GM19463 (cell line): Measurements from ENCODE around the gene ADAT3.
"Not testable (repeated sequence)": the region's sequence is repeated elsewhere in the genome, so short reads cannot be mapped to it uniquely, and the experiment has no call there.

Source experiments
- ATAC-seq: cut with Tn5 transposase; IDR thresholded peaks from one replicate; pipeline ENCODE4 v1.9.1; 2021; ENCODE audit warnings: mild to moderate bottlenecking, moderate library complexity; ENCODE audit not compliant: unreplicated experiment

Gene ADAT3

DNA sequence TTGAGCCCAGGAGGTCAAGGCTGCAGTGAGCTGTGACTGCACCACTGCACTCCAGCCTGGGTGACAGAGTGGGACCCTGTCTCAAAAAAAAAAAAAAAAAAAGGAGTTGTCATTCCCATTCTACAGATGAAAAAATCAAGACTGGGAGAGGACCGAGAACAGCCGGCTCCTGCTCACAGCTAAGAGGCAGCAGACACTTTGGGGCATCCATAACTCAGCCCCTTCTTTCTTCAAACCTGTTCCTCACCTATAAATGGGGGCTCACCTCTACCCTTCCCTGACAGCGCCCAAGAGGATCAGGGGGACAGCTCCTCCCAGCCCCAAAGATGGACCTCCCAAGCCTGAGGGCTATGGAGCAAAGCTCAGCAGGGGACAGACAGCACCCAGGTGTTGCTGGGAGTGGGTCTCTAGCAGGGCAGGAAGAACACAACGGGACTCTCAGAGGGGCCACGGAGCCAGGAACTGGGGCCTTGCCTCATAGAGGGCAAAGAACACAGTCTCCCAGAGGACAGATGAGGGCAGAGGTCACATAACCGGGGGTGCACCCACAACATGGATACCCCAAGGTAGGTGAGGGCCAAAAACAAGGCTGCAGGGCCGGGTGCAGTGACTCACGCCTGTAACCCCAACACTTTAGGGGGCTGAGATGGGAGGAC, 38.4 kb upstream of the ADAT3 start:
- ATAC-seq = no peak

DNA sequence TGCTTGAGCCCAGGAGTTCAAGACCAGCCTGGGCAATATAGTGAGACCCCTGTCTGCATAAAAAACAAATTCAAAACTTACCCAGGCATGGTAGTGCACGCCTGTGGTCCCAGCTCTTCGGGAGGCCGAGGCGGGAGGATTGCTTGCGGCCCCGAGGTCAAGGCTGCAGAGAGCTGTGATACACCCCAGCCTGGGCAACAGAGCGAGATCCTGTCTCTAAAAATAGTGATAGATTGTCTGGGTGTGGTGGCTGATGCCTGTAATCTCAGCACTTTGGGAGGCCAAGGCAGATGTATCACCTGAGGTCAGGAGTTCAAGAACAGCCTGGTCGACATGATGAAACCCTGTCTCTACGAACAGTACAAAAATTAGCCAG, 37.9 kb upstream of the ADAT3 start:
- no peak for ATAC-seq

DNA sequence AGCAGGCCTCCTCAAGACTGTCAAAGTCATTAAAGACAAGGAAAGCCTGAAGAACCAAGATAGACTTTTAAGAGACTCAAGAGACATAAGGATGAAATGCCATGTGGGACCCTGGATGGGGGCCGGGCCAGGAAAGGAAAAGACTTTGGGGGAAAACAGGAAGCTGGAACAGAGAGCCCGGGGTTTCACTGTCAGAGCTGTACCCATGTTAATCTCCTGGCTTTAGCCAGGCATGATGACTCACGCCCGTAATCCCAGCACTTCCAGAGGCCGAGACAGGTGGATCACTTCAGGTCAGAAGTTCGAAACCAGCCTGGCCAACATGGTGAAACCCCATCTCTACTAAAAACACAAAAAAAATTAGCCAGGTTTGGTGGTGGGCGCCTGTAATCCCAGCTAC, 36.2 kb upstream of the ADAT3 start:
- ATAC-seq = no peak

DNA sequence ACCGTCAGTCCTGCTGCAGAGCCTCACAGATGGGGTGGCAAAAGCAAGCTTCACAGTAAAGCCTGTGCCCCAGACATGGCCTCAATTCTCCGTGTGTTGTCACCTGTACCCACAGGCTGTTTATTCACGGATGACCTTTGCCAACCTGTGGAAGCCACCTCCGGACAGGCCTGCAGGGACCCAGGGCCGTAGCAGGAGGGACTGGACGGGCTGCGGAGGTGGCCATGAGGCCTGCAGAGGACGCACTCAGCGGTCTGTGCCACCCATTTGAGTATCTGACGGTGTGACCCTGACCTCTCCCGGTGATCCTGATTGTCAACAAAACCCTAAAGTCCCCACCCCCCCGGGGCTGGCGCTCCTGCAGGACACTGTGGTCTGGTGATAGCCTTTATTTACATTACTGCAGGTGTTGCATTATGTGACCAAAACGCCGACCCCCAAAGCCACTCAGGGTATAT, 34.0 kb upstream of the ADAT3 start:
- ATAC-seq = no peak

DNA sequence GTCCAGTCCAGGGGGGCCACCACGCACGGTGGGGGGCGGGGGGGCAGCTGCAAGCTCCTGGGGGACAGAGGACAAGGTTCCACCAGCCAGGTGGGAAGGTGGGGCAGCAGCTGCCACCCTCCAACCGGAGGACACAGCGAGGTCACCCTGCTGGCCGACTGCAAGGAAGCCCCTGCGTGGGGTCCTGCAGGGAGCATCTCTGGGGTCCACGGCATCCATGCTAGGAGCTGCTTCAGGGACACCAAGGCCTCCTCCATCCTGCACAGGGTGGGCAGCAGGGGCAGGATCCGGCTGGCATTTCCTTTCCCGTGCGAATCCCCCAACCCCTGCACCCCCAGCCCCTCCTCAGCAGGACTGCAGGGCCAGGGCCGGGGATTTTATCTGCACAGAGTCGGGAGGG, 33.6 kb upstream of the ADAT3 start:
- no peak for ATAC-seq

DNA sequence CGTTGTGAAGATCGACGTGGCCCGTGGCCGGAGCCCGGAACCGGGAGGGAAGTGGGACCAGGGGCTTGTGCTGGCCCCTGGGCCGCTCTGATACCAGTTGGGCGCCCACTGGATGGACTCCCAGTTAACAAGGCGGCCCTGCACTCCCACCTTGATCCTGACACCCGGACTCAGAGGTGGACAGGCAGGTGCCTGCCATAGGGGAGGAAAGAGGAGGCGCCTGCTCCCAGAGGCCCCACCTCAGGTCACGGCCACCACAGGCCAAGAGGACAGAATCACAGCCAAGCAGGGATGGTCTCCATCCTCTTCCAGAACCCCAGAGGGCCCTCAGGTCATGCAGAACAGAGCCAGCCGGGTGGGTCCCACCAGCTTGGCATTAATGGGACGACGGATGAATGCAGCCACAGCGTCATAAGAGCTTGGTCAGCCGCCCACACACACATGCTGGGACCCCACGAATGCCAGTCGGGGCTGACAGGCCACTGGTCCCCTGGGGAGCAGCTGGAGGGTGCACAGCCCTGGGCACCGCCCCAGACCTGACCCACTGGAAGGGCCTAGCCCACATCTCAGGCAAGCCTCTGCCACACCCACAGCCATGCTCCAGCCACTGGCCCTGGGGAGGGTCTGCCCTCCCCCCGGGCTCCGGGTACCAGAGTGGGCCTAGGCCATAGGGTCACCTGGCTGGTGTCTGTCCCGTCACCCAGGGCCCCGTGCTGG, 32.2 kb upstream of the ADAT3 start:
- no peak for ATAC-seq

DNA sequence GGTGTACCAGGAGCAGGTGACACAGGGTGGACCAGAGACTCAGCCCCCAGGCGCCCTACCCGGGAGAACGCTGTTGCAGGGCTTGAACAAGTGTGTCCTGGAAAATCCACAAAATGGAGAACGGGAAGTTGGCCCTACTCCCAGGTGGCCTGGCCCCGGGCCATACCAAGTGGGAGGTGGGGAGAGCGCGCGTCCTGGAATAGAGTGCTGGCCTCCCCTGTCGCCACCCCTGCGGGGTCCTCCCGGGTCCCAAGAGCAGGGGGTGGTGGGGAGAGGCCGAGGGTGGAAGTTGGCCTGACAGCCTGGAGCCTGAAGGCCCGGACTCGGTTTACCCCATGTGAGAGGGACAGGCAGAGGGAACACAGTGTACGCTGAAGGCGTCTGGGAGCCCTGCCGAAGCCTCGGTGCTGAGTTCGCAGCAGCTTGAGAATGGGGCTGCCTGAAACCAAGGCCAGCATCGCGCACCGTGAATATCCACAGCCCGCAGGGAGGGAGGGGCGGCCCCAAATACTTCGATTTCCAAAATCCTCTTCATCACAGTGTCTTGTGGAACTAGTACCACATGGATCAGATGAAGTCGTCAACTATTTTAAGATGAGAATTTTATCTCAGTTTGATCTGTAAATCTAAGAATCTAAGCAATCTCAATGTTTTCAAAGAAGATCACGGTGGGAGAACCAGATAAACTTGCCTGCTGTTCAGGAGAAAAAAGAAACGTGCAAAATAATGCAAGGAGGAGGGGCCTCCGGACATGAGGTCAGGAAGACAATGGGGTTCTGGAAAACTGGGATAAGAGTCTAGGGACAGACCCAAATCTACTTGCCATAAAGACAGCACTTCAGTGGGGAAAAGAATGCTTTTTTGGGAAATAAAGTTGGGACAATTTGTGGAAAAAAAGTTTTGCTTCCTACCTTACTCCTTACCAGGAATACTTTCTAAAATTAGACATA, 31.4 kb upstream of the ADAT3 start:
- no peak for ATAC-seq

DNA sequence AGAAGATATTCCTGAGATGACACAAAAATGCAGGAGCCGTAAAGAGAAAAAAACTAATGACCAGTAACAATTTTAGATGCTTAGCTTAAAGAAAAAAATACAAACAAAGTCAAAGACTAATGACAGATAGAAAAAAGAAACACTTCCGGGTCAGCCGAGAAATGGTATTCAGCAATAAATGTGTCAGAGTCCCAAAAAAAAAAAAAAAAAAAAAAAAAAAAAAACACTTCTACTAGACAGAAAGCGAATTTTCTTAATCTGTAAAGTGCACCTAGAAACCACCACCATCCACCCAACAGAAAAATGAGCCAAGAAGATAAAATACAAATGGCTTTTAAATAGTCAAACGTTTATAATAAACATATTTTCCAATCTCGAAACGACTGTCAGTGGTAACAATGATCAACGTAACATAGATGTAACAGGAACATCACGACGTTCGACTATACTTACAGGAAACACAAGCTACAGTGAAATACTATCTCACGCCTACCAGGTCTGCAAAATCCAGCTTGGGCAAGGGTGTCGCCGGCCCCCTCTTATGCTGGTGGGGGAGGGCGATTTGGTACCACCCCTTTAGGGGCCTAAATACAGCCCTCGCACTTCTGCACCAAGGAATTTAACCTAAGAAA, 30.5 kb upstream of the ADAT3 start:
- no peak for ATAC-seq

DNA sequence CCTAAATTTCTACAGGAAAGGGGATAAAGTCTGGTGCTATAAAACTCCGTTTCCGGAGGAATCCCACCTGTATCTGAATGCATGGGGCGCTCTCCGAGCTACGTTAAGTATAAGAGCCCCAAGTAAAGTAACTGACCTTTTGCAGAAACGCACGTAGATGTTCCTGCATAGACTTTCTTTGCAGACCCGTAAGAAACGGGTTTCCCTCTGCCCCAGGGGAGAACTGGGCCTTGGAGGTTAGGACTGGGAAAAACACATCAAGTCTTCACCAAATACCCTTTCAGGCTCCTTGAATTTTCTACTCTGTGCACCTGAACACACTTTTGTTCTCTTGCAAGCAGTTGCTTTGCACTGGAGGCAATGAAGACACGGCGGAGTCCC, 29.9 kb upstream of the ADAT3 start:
- ATAC-seq = not testable (repeated sequence)

DNA sequence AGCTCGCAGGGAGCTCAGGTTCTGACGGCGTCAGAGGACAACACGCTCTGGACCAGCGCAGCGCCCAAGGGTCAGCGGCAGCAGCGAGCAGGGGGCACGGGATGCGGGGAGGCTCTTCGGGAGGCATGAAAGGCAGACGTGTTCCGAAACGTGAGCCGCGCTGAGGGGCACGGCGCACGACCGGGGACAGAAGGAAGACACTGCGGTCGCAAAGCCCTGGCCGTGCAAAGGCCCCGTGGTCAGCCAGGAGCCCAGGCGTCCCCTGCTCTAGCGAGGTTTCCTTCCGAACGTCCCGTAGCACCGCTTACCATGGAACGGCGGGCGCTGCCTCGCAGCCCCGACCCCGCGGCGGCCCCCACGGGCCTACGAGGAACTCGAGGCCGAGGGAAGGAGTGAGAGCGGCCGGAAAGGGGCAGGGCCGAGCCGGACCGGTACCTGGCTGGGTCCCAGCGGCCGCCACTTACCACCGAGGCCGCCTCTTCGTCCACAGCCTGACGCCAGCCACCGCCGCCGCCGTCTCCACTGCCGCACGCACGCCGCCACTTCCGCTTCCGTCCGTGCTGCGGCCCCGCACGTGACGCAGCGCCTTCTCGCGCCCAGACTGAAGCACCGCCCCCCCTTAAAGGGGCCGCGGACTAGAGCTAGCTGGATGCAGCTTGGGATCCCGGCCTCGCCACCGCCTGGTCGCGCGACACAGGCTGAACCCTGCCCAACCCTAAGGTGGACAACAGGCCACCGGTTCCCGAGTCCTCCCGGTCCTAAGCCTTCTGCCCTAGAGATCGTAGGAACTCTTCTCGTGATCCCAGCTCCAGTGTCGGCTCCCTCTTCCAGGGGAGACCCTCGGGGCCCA, 29.3 kb upstream of the ADAT3 start:
- ATAC-seq = peak; percentile 87

DNA sequence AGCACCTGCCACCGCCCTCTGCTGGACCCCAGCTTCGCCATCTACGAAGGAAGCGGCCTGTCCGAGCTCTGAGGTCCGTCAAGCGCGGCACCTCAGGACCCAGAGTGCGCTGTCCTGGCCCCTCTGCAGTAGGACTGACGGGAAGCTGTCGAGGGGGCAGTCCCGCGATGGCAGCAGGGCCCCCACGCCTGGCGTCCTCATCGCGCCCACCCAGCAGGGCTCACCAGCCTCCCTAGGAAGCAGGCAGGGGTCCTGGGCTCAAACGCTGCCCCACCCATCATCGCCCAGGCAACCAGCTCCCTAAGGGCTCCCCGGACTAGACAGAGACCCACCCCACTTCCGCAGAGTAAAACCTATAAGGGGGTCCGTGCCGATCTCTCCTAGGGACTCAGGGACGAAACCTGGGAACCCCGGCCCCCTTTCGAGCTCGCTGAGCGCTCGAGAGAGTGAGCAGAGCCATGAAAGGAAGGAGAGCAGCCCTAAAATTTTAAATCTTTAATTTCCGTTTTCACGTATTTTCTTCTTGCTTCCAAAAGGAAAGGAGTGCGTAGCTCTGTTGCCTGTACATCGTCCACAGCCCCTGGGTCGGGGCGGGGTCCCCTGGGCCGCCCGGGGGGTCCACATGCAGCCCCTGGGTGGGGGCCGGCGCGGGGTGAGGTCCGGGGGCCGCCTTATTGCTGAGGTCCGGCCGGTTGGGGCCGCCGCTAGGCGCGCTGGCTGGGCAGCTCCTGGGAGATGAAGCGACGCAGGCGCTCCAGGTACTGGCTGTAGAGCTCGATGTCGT, 28.5 kb upstream of the ADAT3 start:
- ATAC-seq = not testable (repeated sequence)

DNA sequence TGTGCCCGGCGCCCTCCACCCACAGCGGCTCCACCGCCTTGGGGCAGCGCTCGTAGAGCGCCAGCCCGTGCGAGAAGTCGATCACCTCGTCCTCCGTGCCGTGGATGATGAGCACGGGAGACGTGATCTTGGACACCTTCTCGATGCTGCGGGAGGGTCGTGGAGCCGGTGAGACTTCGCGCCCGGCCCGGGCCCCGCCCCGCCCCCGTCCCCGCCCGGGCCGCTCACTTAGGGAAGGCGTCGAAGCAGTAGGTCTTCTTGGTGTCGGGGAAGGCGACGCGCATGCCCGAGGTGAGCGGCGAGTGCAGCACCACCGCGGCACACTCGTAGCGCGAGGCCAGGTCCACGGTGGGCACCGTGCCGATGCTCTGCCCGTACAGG, 27.9 kb upstream of the ADAT3 start:
- ATAC-seq = not testable (repeated sequence)

DNA sequence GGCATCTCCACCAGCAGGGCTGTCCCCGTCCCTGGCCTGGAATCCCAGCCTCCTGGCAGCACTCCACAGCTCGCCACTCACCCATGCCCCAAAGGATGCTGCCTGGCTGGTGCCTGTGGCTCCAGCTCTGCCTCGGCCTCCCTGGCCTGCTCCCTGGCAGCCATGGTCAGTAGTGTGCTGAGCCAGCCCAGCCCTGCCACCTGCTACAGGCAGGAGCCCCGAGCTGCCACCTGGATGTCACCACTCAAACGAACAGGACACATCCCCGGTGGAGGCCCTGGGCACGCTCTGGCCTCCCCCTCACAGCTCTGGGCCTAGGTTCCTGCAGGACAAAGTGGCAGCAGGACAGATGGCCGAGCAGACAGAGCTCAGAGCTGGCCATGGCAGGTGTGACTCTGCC, 26.6 kb upstream of the ADAT3 start:
- not testable (repeated sequence) for ATAC-seq

DNA sequence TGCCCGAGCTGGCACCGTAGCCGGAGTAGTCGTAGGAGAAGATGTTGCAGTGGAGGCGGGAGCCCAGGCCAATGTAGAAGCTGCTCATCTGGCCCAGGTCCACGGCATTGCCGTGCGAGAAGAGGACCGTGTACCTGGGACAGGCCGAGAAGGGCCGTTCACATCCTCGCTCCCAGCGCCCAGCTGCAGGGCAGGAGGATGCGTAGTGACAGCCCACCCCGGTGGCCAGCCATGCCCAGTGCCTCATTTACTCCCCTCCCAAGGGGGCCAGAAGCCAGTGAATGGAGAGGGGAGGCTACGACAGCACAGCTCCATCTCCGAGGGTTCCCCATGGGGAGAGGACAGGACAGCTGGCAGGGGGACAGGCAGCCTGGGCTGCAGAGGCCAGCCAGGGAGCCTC, 25.2 kb upstream of the ADAT3 start:
- not testable (repeated sequence) for ATAC-seq

DNA sequence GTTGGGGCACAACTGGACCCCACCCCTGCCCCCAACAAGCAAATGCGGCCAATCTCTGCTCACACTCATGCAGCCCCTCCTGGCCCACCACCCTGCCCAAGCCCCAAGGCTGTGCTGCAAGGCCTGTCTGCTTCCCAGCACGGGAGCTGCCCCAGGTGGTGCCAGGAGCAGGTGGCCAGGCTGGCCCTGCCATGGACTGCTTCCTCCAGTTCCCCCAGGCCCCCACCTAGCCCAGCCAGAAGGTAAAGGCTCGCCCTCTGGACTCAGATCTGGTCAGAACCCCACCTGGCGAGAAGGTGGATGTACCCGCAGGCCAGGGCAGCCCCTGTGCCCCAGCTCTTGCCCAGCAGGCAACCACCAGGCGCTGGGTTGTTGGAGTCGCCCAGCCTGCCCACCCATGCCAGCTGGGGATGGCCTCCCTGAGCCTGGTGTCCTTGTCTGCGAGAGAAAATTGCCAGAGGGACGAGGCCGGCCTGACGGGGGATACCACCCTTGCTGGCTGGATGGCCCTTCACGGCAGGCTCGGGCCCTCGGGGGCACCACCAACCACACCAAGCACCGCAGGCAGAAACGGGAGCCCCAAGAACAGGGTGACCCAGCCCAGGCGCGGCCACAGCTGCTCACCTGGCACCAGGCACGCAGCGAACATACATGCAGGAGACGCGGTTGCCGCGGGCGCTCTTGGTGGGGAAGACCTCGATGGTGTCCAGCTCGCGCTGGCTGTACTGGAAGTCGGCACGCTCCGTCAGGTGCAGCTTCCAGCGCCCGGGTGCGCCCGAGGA, 24.4 kb upstream of the ADAT3 start:
- ATAC-seq = no peak

DNA sequence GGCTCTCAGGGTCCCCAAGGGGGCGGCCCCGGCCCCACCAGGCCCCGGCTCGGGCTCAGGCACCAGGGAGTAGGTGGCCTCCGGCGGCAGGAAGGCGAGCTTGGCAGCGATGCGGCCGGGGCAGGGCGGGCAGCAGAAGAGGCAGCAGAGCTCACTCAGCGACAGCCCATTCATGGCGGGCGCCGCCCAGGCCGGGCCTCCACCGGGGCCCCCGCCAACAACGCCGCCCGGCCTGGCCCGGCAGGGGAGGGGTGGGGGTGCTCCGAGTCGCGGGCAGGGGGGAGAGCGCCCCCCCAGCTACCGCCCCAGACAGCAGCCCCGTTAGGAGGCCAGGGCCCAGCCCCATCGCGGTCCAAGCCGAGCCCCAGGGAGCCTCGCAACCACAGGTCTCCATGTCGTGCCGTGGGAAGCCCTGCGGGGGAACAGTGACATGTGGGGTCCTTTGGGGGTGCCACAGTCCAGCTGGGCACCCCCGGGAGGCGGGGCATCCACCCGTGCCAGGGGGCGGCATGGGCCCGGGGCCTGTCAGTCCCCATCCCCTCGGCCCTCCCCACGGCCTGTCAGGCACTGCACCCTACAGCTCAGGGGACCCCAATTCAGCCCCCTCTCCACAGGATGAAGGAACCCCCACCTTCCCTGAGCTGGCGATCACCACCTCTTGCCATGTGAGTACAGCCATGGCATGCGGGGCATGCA, 23.7 kb upstream of the ADAT3 start:
- ATAC-seq = not testable (repeated sequence)

DNA sequence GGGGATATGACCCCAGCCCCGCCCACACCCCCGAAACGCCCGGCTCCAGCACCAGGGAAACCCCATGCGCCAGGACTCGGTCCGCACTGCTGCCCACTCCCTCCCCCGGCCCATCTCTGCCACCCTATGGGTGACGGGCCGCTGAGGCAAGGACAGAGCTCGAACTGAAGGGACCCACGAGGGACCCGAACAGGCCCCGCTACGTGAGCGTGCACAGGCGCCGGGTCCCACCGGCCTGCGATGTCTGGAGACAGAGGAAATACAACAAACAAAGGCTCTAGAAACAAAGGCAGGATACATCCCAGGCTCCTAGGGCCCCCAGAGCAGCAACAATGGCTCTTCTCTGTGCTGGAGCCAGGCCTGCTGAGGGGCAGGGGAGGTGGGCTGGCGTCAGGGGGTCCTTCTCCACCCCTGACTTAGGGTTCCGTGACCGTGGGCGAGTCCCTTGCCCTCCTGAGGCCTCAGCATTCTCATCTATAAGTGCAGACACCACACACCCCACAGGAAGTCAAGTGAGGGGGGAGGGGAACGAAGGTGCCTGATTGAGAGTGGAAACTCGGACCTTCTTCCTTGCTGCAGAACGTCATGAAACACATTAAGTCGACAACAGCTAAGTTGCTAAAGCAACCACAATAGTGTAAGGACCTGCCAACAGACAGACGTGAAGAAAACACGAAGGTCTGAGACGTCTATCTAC, 23.0 kb upstream of the ADAT3 start:
- ATAC-seq = no peak
